ENCODE results near the gene CENPS. TPM values are rescaled to one million over a fixed set of nuclear protein-coding genes. Genes with fewer than 3 reads are reported as not detected.
A peak's percentile ranks its signal among the peaks of the same experiment; 100 is the strongest.
"Not testable (repeated sequence)": the region's sequence is repeated elsewhere in the genome, so short reads cannot be mapped to it uniquely, and the experiment has no call there.

CENPS gene
- total RNA-seq, 1 experiment from 2014 or later = 15.5 TPM

GRCh38 chr1:10451287-10451686 lies 21.1 kb downstream of the CENPS start:
- Histone ChIP-seq H3K27ac (no peak overlapping the region), H3K4me3 (no peak overlapping the region)
- DNase-seq = no peak

GRCh38 chr1:10456048-10456447 lies 25.8 kb downstream of the CENPS start:
- peak; percentile 27 to 43 for DNase-seq
- Histone ChIP-seq H3K27ac (peak overlapping the region; percentile 69), H3K4me3 (no peak overlapping the region), H3K9me3 (replicated peaks) (no peaks in the 10 kb centered on the region), H3K4me1 (peaks cover 38% of the 10 kb centered on the region), H3K27me3 (no peaks in the 10 kb centered on the region; the same call in 1 of the 2 replicates), H3K36me3 (peaks cover 9% of the 10 kb centered on the region)

More at GRCh38 chr1:10451287-10451686, 21.1 kb downstream of the CENPS start:
- Histone ChIP-seq H3K4me1 (peaks cover 6% of the 10 kb centered on the region), H3K27me3 (no peaks in the 10 kb centered on the region; the same call in 1 of the 2 replicates), H3K9me3 (replicated peaks) (no peaks in the 10 kb centered on the region), H3K36me3 (no peaks in the 10 kb centered on the region)

DNA sequence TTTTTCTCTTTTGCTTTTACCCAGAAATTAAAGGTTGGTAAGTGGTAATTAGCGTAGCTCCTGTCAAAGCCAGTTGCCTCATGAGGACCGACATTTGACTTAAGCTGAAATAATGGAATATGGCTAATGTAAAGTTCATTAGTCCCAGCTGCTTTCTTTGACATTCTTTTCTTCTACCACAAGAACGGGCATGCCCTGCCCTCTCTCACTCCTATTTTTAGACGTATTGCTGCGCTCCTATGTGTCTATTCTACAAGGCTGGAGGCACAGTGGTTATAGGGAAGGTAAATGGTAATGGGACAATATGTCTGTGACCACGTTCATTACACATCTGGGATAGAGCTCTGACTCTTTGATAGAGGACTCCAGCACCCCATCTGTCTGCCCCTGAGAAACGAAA lies 26.4 kb downstream of the CENPS start:
- Histone ChIP-seq H3K27ac (peak overlapping the region; percentile 69), H3K9me3 (replicated peaks) (no peaks in the 10 kb centered on the region), H3K27me3 (no peaks in the 10 kb centered on the region; the same call in 1 of the 2 replicates), H3K4me3 (no peak overlapping the region), H3K36me3 (peaks cover 16% of the 10 kb centered on the region), H3K4me1 (peaks cover 38% of the 10 kb centered on the region)
- peak; percentile 78 to 83 for DNase-seq

- Histone ChIP-seq H3K36me3 (peaks cover 20% of the 10 kb centered on the region), H3K4me1 (peaks cover 38% of the 10 kb centered on the region), H3K27ac (peak overlapping the region; percentile 69)
- DNase-seq; H3K9me3 ChIP-seq (replicated peaks); H3K27me3 ChIP-seq; H3K4me3 ChIP-seq: not testable (repeated sequence)
Observed at GRCh38 chr1:10457462-10457861, 27.2 kb downstream of the CENPS start.

- H3K27ac ChIP-seq = peak overlapping the region; percentile 69; the same call in 1 of the 2 replicates
- H3K4me3 ChIP-seq = no peak overlapping the region
- no peaks in the 10 kb centered on the region for H3K9me3 ChIP-seq (replicated peaks)
- DNase-seq = no peak
- H3K27me3 ChIP-seq = no peaks in the 10 kb centered on the region
- peaks cover 24% of the 10 kb centered on the region for H3K36me3 ChIP-seq
- H3K4me1 ChIP-seq = peaks cover 38% of the 10 kb centered on the region
Observed at GRCh38 chr1:10457875-10458274, 27.6 kb downstream of the CENPS start.

- Histone ChIP-seq H3K9me3 (replicated peaks) (no peaks in the 10 kb centered on the region), H3K36me3 (peaks cover 35% of the 10 kb centered on the region), H3K27ac (no peak overlapping the region; the same call in 1 of the 2 replicates), H3K4me3 (no peak overlapping the region), H3K27me3 (no peaks in the 10 kb centered on the region), H3K4me1 (peaks cover 38% of the 10 kb centered on the region)
- peak; percentile 53 to 54 for DNase-seq
Observed at GRCh38 chr1:10459184-10459583, 29.0 kb downstream of the CENPS start.

- H3K9me3 ChIP-seq (replicated peaks) = no peaks in the 10 kb centered on the region
- DNase-seq = no peak
- H3K27me3 ChIP-seq = no peaks in the 10 kb centered on the region
- H3K36me3 ChIP-seq = peaks cover 68% of the 10 kb centered on the region
- no peak overlapping the region for H3K27ac ChIP-seq
- H3K4me1 ChIP-seq = peaks cover 5% of the 10 kb centered on the region; the same call in 1 of the 2 replicates
- H3K4me3 ChIP-seq = no peak overlapping the region
Observed at GRCh38 chr1:10467078-10467477, 36.8 kb downstream of the CENPS start.

DNA sequence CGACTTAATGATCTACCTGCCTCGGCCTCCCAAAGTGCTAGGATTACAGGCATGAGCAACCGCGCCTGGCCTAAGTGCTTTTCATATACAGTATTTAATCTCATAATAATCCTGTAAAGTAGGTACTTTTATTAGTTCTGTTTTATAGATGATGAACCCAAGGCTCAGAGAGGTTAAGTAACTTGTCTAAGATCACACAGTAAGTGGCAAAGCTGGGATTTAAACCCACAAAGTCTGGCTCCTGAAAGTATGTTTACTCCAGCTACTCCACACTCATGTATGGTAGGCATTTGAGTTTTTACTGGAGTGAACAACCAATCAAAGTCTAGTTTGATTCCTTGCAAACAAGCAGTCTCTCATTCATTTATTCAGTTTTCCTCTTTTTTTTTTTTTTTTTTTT lies 39.8 kb downstream of the CENPS start:
- peaks cover 41% of the 10 kb centered on the region for H3K36me3 ChIP-seq
- no peak for DNase-seq
- H3K4me3 ChIP-seq = no peak overlapping the region
- H3K27ac ChIP-seq = no peak overlapping the region
- H3K9me3 ChIP-seq (replicated peaks) = no peaks in the 10 kb centered on the region
- peaks cover 5% of the 10 kb centered on the region; the same call in 1 of the 2 replicates for H3K4me1 ChIP-seq
- no peaks in the 10 kb centered on the region for H3K27me3 ChIP-seq

GRCh38 chr1:10471411-10472219 lies 41.4 kb downstream of the CENPS start:
- Histone ChIP-seq H3K27ac (peak overlapping the region; percentile 42), H3K9me3 (replicated peaks) (no peaks in the 10 kb centered on the region), H3K4me1 (peaks cover 8% of the 10 kb centered on the region; the same call in 1 of the 2 replicates), H3K27me3 (no peaks in the 10 kb centered on the region), H3K36me3 (peaks cover 25% of the 10 kb centered on the region), H3K4me3 (peak overlapping the region; percentile 75)
- no peak for DNase-seq

GRCh38 chr1:10472220-10473144 lies 42.2 kb downstream of the CENPS start, which contains the start of gene DFFA:
DFFA (minus strand) TSS chr1:10472529; CDS start chr1:10472458, 71 bp downstream.
- peaks cover 18% of the 10 kb centered on the region for H3K36me3 ChIP-seq
- no peaks in the 10 kb centered on the region for H3K27me3 ChIP-seq
- DNase-seq = peak; percentile 98 to 99
- H3K4me1 ChIP-seq = peaks cover 8% of the 10 kb centered on the region; the same call in 1 of the 2 replicates
- H3K4me3 ChIP-seq = peak within 1 kb of the TSS; percentile 75
- H3K27ac ChIP-seq = peak within 1 kb of the TSS; percentile 42
- H3K9me3 ChIP-seq (replicated peaks) = no peaks in the 10 kb centered on the region

GRCh38 chr1:10473145-10473765 lies 43.0 kb downstream of the CENPS start:
- no peaks in the 10 kb centered on the region for H3K27me3 ChIP-seq
- peaks cover 10% of the 10 kb centered on the region for H3K36me3 ChIP-seq
- H3K4me1 ChIP-seq = peaks cover 8% of the 10 kb centered on the region; the same call in 1 of the 2 replicates
- peak overlapping the region; percentile 38; the same call in 1 of the 2 replicates for H3K27ac ChIP-seq
- DNase-seq = peak; percentile 42 to 48
- H3K9me3 ChIP-seq (replicated peaks) = no peaks in the 10 kb centered on the region
- peak overlapping the region; percentile 75 for H3K4me3 ChIP-seq

GRCh38 chr1:10474309-10474612 lies 44.0 kb downstream of the CENPS start:
- peak overlapping the region; percentile 81 for H3K4me3 ChIP-seq
- DNase-seq; H3K36me3 ChIP-seq; H3K27ac ChIP-seq; H3K9me3 ChIP-seq (replicated peaks); H3K4me1 ChIP-seq; H3K27me3 ChIP-seq: not testable (repeated sequence)

- DNase-seq = peak; percentile 93 to 94
- H3K4me3 ChIP-seq = peak within 1 kb of the TSS; percentile 81
- no peaks in the 10 kb centered on the region; the same call in 1 of the 2 replicates for H3K36me3 ChIP-seq
- no peaks in the 10 kb centered on the region for H3K27me3 ChIP-seq
- H3K4me1 ChIP-seq = peaks cover 8% of the 10 kb centered on the region; the same call in 1 of the 2 replicates
- no peaks in the 10 kb centered on the region for H3K9me3 ChIP-seq (replicated peaks)
- peak within 1 kb of the TSS; percentile 53 for H3K27ac ChIP-seq
Observed at GRCh38 chr1:10474613-10475507, 44.6 kb downstream of the CENPS start, which contains the start of gene PEX14. PEX14 (plus strand) TSS chr1:10474950; CDS start chr1:10474967, 17 bp downstream.
